Muscle of back (tissue), 11 donors: Measurements from ENCODE around the gene ECE1. TPM values are rescaled to one million over a fixed set of nuclear protein-coding genes. Genes with fewer than 3 reads are reported as not detected.
"Not testable (repeated sequence)": the region's sequence is repeated elsewhere in the genome, so short reads cannot be mapped to it uniquely, and the experiment has no call there.

Experiments
- DNase-seq, 3 donors: peaks; one replicate each; pipeline versions ENCODE4 v3.0.0 to v3.0.0-alpha.2; 2013
- polyA plus RNA-seq, 10 donors: library from polyadenylated mRNA; unstranded; fragments of 120-200 nt; gene quantifications; one replicate each; pipeline ENCODE4 v1.2.1, GENCODE V29; 2013; ENCODE audit not compliant: insufficient read length in 10 of 10

The ECE1 gene
- polyA plus RNA-seq, 10 donors: 25.5 to 36.4 (median 31.7) TPM

GRCh38 chr1:21293537-21294265 is 3.4 kb upstream of the ECE1 start:
- no peak for DNase-seq

GRCh38 chr1:21292984-21293536 is 2.8 kb upstream of the ECE1 start:
- DNase-seq: no peak

- DNase-seq: no peak
Observed at GRCh38 chr1:21292503-21292983, 2.3 kb upstream of the ECE1 start.

GRCh38 chr1:21291964-21292363 is 1.7 kb upstream of the ECE1 start:
- DNase-seq: no peak

GRCh38 chr1:21291184-21291583 is 921 bp upstream of the ECE1 start:
- no peak for DNase-seq

- DNase-seq: no peak
Observed at GRCh38 chr1:21290546-21290944, 282 bp upstream of the ECE1 start.

GRCh38 chr1:21289127-21289526 is 1.1 kb downstream of the ECE1 start:
- no peak for DNase-seq

- no peak for DNase-seq
Observed at GRCh38 chr1:21287905-21288514, 2.3 kb downstream of the ECE1 start.

- DNase-seq: not testable (repeated sequence)
Observed at GRCh38 chr1:21285386-21285785, 4.9 kb downstream of the ECE1 start.

GRCh38 chr1:21285055-21285372 is 5.2 kb downstream of the ECE1 start:
- no peak for DNase-seq

GRCh38 chr1:21284206-21285054 is 5.8 kb downstream of the ECE1 start:
- DNase-seq: peak in 1 of 3 donors; percentile 67

GRCh38 chr1:21283524-21283923 is 6.7 kb downstream of the ECE1 start:
- no peak for DNase-seq

- not testable (repeated sequence) for DNase-seq
Observed at GRCh38 chr1:21282020-21282419, 8.2 kb downstream of the ECE1 start.

GRCh38 chr1:21280482-21280881 is 9.8 kb downstream of the ECE1 start:
- no peak for DNase-seq

- peak in 1 of 3 donors; percentile 56 for DNase-seq
Observed at GRCh38 chr1:21280011-21280471, 10.2 kb downstream of the ECE1 start.

- peak in 1 of 3 donors; percentile 55 for DNase-seq
Observed at GRCh38 chr1:21278860-21279845, 11.1 kb downstream of the ECE1 start.

GRCh38 chr1:21278208-21278859 is 11.9 kb downstream of the ECE1 start:
- DNase-seq: no peak

GRCh38 chr1:21277180-21277579 is 13.1 kb downstream of the ECE1 start:
- no peak for DNase-seq

- no peak for DNase-seq
Observed at GRCh38 chr1:21272540-21272939, 17.7 kb downstream of the ECE1 start.

- no peak for DNase-seq
Observed at GRCh38 chr1:21271550-21271949, 18.7 kb downstream of the ECE1 start.
